H54 (cell line): ENCODE measurements around the gene MCHR1.
"Not testable (repeated sequence)": the region's sequence is repeated elsewhere in the genome, so short reads cannot be mapped to it uniquely, and the experiment has no call there.

ENCODE experiments used
- DNase-seq: peaks from one replicate; pipeline ENCODE4 v3.0.0; 2011; ENCODE audit warnings: low spot score, mixed read lengths; ENCODE audit not compliant: insufficient read length
- FAIRE-seq: peaks from 3 replicates; lab custom pipeline; 2011; peaks lifted over from hg19 to GRCh38; lab: Jason Lieb, UNC
- POLR2A ChIP-seq: IDR thresholded peaks from 2 replicates; pipeline ENCODE4 v1.6.1; 2011; ENCODE audit warnings: low read depth, mild to moderate bottlenecking, low read length

MCHR1 gene

GRCh38 chr22:40685406-40685805, 6.1 kb downstream of the MCHR1 start:
- no peak for TF ChIP-seq POLR2A
- no peak for FAIRE-seq
- no peak for DNase-seq

GRCh38 chr22:40687706-40688105, 8.4 kb downstream of the MCHR1 start:
- DNase-seq (no peak), FAIRE-seq (no peak)
- TF ChIP-seq POLR2A, result no peak

- no peak for TF ChIP-seq POLR2A
- FAIRE-seq (no peak), DNase-seq (no peak)
These were observed 11.1 kb downstream of the MCHR1 start for GRCh38 chr22:40690370-40690769.

GRCh38 chr22:40691532-40691931, 12.2 kb downstream of the MCHR1 start:
- TF ChIP-seq POLR2A, result no peak
- no peak for FAIRE-seq
- no peak for DNase-seq

- FAIRE-seq (no peak), DNase-seq (no peak)
- TF ChIP-seq POLR2A, result no peak
These were observed 15.1 kb downstream of the MCHR1 start for GRCh38 chr22:40694411-40694810.

- FAIRE-seq (no peak), DNase-seq (no peak)
- TF ChIP-seq POLR2A, result no peak
These were observed 22.0 kb downstream of the MCHR1 start for GRCh38 chr22:40701274-40701673.

GRCh38 chr22:40703174-40703573, 23.9 kb downstream of the MCHR1 start:
- DNase-seq, result no peak

GRCh38 chr22:40703736-40704135, 24.5 kb downstream of the MCHR1 start:
- DNase-seq (no peak), FAIRE-seq (no peak)
- TF ChIP-seq POLR2A, result no peak

More at GRCh38 chr22:40703174-40703573, 23.9 kb downstream of the MCHR1 start:
- FAIRE-seq, result no peak
- TF ChIP-seq POLR2A, result no peak

- DNase-seq (no peak), FAIRE-seq (no peak)
- TF ChIP-seq POLR2A, result no peak
These were observed 26.8 kb downstream of the MCHR1 start for GRCh38 chr22:40705918-40706682.

- no peak for FAIRE-seq
- DNase-seq, result no peak
- TF ChIP-seq POLR2A, result no peak
These were observed 27.9 kb downstream of the MCHR1 start for GRCh38 chr22:40707154-40707553.

- FAIRE-seq, result no peak
- no peak for DNase-seq
- TF ChIP-seq POLR2A, result no peak
These were observed 28.9 kb downstream of the MCHR1 start for GRCh38 chr22:40708177-40708576.

- no peak for FAIRE-seq
- no peak for TF ChIP-seq POLR2A
- no peak for DNase-seq
These were observed 30.6 kb downstream of the MCHR1 start for GRCh38 chr22:40709752-40710413.

- TF ChIP-seq POLR2A, result no peak
- DNase-seq (no peak), FAIRE-seq (no peak)
These were observed 33.0 kb downstream of the MCHR1 start for GRCh38 chr22:40712311-40712710.

- no peak for TF ChIP-seq POLR2A
- DNase-seq (no peak), FAIRE-seq (no peak)
These were observed 35.4 kb downstream of the MCHR1 start for GRCh38 chr22:40714499-40715337.

GRCh38 chr22:40716116-40716515, 36.8 kb downstream of the MCHR1 start:
- DNase-seq, result no peak
- no peak for FAIRE-seq
- no peak for TF ChIP-seq POLR2A

- DNase-seq, FAIRE-seq: not testable (repeated sequence)
These were observed 38.4 kb downstream of the MCHR1 start for GRCh38 chr22:40717657-40718056.
